ENCODE results near the gene P2RX7. TPM values are rescaled to one million over a fixed set of nuclear protein-coding genes. Genes with fewer than 3 reads are reported as not detected.

P2RX7 gene
- polyA plus RNA-seq, 3 donors = 12.3 to 66.3 (median 20.5) TPM

DNA sequence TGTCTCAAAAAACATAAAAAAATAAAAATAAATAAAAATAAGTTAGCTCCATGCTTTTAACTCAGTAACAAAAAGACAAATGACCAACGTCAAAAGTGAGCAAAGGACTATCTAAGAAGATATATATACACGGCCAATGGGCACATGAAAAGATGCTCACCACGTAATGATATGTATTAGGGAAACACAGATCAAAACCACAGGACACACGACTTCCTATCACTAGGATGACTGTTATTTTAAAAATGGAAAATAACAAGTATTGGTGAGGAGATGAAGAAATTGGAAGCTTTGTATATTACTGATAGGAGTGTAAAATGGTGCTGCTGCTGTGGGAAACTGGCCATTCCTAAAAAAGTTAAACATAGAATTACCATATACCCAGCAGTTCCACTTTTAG is 20.2 kb upstream of the P2RX7 start:
- peaks cover 16% of the 10 kb centered on the region for H3K4me1 Mint-ChIP-seq
- H3K4me3 Mint-ChIP-seq = no peak overlapping the region
- H3K27me3 Mint-ChIP-seq (ENCODE audit: low read depth in 3 of 3) = peaks cover 0 to 2% (median 1%) of the 10 kb centered on the region in 3 donors
- Histone ChIP-seq H3K4me3 (replicated peaks in 1 of 3; ENCODE audit: low read depth in 2 of 3, low read length in 3 of 3) (no peak overlapping the region), H3K36me3 (replicated peaks in 1 of 2; ENCODE audit: control insufficient read depth in 1 of 2, insufficient read depth in 2 of 2, low read length in 2 of 2) (no peaks in the 10 kb centered on the region), H4K20me1 (ENCODE audit: insufficient read depth, low read length) (no peaks in the 10 kb centered on the region), H3K9me3 (replicated peaks in 1 of 2; ENCODE audit: control insufficient read depth in 1 of 2, insufficient read depth in 1 of 2, low read length in 2 of 2) (no peaks in the 10 kb centered on the region), H3K27me3 (ENCODE audit: control insufficient read depth in 2 of 2, insufficient read depth in 2 of 2, low read length in 2 of 2) (no peaks in the 10 kb centered on the region), H3K27ac (ENCODE audit: low read depth in 1 of 2, low read length in 2 of 2) (no peak overlapping the region), H2AFZ (ENCODE audit: insufficient read depth, low read depth, low read length, poor library complexity, severe bottlenecking) (no peak overlapping the region), H3K4me1 (ENCODE audit: control insufficient read depth in 1 of 2, insufficient read depth in 2 of 2, low read length in 2 of 2) (peaks cover 10 to 17% of the 10 kb centered on the region in 2 donors), H3K4me2 (replicated peaks; ENCODE audit: extremely low read depth, low read length, poor library complexity, severe bottlenecking) (no peak overlapping the region), H3K79me2 (ENCODE audit: insufficient read depth, low read length) (no peaks in the 10 kb centered on the region), H3K9ac (ENCODE audit: insufficient read depth, low read length, poor library complexity, severe bottlenecking) (no peak overlapping the region)
- no peak overlapping the region for H3K27ac Mint-ChIP-seq
- no peaks in the 10 kb centered on the region for H3K36me3 Mint-ChIP-seq
- DNase-seq = peak in 1 of 3 donors; percentile 34
- H3K9me3 Mint-ChIP-seq = peaks cover 0 to 2% (median 0%) of the 10 kb centered on the region in 7 donors
- TF ChIP-seq, protein P1, sequence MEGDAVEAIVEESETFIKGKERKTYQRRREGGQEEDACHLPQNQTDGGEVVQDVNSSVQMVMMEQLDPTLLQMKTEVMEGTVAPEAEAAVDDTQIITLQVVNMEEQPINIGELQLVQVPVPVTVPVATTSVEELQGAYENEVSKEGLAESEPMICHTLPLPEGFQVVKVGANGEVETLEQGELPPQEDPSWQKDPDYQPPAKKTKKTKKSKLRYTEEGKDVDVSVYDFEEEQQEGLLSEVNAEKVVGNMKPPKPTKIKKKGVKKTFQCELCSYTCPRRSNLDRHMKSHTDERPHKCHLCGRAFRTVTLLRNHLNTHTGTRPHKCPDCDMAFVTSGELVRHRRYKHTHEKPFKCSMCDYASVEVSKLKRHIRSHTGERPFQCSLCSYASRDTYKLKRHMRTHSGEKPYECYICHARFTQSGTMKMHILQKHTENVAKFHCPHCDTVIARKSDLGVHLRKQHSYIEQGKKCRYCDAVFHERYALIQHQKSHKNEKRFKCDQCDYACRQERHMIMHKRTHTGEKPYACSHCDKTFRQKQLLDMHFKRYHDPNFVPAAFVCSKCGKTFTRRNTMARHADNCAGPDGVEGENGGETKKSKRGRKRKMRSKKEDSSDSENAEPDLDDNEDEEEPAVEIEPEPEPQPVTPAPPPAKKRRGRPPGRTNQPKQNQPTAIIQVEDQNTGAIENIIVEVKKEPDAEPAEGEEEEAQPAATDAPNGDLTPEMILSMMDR (IDR thresholded peaks at IDR 0.05) = no peak
- intact Hi-C loops (cut with micrococcal nuclease) = loop anchor here (5.0 to 10.0 kb wide), 5 partner anchors 35 to 538 kb away; no protein-coding TSS in a partner anchor
- WGBS (ENCODE audit: insufficient coverage) = no CpG with 5 or more reads among the region's 4 CpGs

DNA sequence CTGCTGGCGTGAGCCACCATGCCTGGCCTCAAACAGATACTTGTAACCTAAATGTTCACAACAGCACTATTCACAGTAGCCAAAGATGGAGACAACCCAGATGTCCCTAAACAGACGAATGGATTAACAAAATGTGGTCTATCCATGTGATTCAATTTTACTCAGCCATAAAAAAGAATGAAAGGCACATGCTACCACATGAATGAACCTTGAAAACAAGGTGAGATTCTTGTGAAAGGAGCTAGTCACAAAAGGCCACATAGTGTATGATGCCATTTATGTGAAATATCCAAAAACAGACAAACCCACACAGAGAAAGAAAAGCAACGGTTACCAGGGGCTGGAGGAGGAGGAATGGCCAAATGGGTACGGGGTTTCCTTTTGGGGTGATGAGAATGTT is 19.6 kb upstream of the P2RX7 start:
- Mint-ChIP-seq H3K27me3 (ENCODE audit: low read depth in 3 of 3) (peaks cover 0 to 4% (median 1%) of the 10 kb centered on the region in 3 donors), H3K36me3 (no peaks in the 10 kb centered on the region), H3K4me3 (no peak overlapping the region), H3K27ac (peak overlapping the region in 1 of 7 donors; percentile 26), H3K4me1 (peaks cover 16% of the 10 kb centered on the region), H3K9me3 (peaks cover 0 to 2% (median 0%) of the 10 kb centered on the region in 7 donors)
- WGBS (ENCODE audit: insufficient coverage) = 0% methylated on average over 1 of the region's 4 CpGs
- Histone ChIP-seq H3K36me3 (replicated peaks in 1 of 2; ENCODE audit: control insufficient read depth in 1 of 2, insufficient read depth in 2 of 2, low read length in 2 of 2) (no peaks in the 10 kb centered on the region), H3K27ac (ENCODE audit: low read depth in 1 of 2, low read length in 2 of 2) (no peak overlapping the region), H3K4me2 (replicated peaks; ENCODE audit: extremely low read depth, low read length, poor library complexity, severe bottlenecking) (no peak overlapping the region), H3K4me3 (replicated peaks in 1 of 3; ENCODE audit: low read depth in 2 of 3, low read length in 3 of 3) (no peak overlapping the region), H4K20me1 (ENCODE audit: insufficient read depth, low read length) (no peaks in the 10 kb centered on the region), H3K9ac (ENCODE audit: insufficient read depth, low read length, poor library complexity, severe bottlenecking) (no peak overlapping the region), H3K9me3 (replicated peaks in 1 of 2; ENCODE audit: control insufficient read depth in 1 of 2, insufficient read depth in 1 of 2, low read length in 2 of 2) (no peaks in the 10 kb centered on the region), H2AFZ (ENCODE audit: insufficient read depth, low read depth, low read length, poor library complexity, severe bottlenecking) (no peak overlapping the region), H3K27me3 (ENCODE audit: control insufficient read depth in 2 of 2, insufficient read depth in 2 of 2, low read length in 2 of 2) (no peaks in the 10 kb centered on the region), H3K4me1 (ENCODE audit: control insufficient read depth in 1 of 2, insufficient read depth in 2 of 2, low read length in 2 of 2) (peaks cover 10 to 17% of the 10 kb centered on the region in 2 donors), H3K79me2 (ENCODE audit: insufficient read depth, low read length) (no peaks in the 10 kb centered on the region)
- intact Hi-C loops (cut with micrococcal nuclease) = loop anchor here (5.0 to 10.0 kb wide), 5 partner anchors 34 to 538 kb away; no protein-coding TSS in a partner anchor
- DNase-seq = no peak
- TF ChIP-seq, protein P1 (IDR thresholded peaks at IDR 0.05) = no peak
